BLaER1 (cell line): ENCODE measurements around the gene NACC2.

ENCODE experiments used
- H3K27ac ChIP-seq: shearing (Covaris generic); formaldehyde crosslinking; 2 replicates; pipeline ENCODE4 v1.8.1; 2022
- H3K27me3 ChIP-seq: shearing (Covaris generic); formaldehyde crosslinking; 2 replicates; pipeline ENCODE4 v1.8.1; 2022
- H3K36me3 ChIP-seq: shearing (Covaris generic); formaldehyde crosslinking; 2 replicates; pipeline ENCODE4 v1.8.1; 2022
- H3K4me1 ChIP-seq: shearing (Covaris generic); formaldehyde crosslinking; 2 replicates; pipeline ENCODE4 v1.8.1; 2022
- H3K4me2 ChIP-seq: shearing (Covaris generic); formaldehyde crosslinking; 2 replicates; pipeline ENCODE4 v1.8.1; 2022
- H3K4me3 ChIP-seq: shearing (Covaris generic); formaldehyde crosslinking; 2 replicates; pipeline ENCODE4 v1.8.1; 2022
- H3K9ac ChIP-seq: shearing (Covaris generic); formaldehyde crosslinking; 2 replicates; pipeline ENCODE4 v1.8.1; 2022
- H3K9me3 ChIP-seq: shearing (Covaris generic); formaldehyde crosslinking; 2 replicates; pipeline ENCODE4 v1.8.1; 2022
- H4K20me1 ChIP-seq: shearing (Covaris generic); formaldehyde crosslinking; 2 replicates; pipeline ENCODE4 v1.8.1; 2022
- Cebpa-rat ChIP-seq: shearing (Covaris generic); IDR thresholded peaks from 2 replicates; pipeline ENCODE4 v1.8.1; 2022

The NACC2 gene

DNA sequence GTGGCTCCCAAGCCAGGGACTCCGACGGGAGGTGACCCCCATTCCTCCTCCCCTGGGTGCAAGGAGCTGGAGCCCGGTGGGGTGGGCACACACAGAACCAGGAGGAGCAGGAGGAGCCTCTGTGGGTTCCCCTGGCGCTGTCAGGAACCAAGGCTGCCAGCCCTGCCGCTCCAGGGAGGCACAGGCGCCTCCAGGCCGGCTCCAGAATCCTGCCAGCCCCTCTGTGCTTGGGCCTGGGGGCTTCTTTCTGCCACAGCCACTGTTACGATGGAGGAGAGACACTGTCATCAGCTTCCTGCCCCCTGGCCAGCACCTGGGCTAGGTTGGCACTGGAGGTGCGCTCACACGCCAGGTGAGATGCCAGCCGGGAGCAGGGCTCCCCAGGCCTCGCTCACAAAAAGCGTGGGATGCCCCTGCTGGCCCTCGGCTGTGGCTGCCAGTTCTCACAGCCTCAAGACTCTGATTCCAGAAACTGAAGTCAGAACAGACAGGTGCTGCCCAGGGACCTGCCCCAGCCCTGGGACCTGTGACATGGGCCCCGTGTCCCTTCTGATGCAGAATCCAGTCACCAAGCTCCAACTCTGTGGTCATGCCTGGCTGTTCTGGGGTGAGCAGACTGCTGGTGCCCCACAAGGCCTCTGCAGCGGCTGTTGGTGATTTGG is 96.5 kb downstream of the NACC2 start:
- TF ChIP-seq Cebpa-rat: no peak
- H3K27ac ChIP-seq: 0 out of 2 replicates have a peak overlapping the region, but pooled peaks have one; percentile 41
- no peaks in the 10 kb centered on the region for H4K20me1 ChIP-seq
- H3K9ac ChIP-seq: no peak overlapping the region
- no peaks in the 10 kb centered on the region for H3K36me3 ChIP-seq
- H3K4me3 ChIP-seq: no peak overlapping the region
- H3K4me2 ChIP-seq: no peak overlapping the region
- H3K27me3 ChIP-seq: no peaks in the 10 kb centered on the region
- H3K4me1 ChIP-seq: peaks cover 73% of the 10 kb centered on the region
- H3K9me3 ChIP-seq: no peaks in the 10 kb centered on the region

DNA sequence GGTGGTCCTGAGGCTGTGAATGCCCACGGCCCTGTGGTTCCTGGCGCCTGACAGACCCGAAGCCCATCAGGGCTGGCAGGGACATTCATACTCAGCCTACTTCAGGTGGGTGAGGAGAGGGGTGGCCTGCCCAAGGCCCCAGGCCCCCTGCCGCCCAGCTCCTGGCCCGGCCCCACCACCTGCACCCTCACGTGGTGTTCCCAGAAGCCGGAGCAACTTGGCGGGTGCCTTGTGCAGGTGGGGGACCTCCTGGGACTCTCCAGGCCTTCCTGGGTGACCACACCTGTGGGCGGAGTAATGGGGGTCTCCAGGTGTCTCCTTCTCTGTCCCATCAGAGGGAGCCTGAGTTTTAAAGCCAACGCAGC is 97.1 kb downstream of the NACC2 start:
- H3K4me2 ChIP-seq: peak overlapping the region; percentile 51
- H3K4me1 ChIP-seq: peaks cover 73% of the 10 kb centered on the region
- H3K27ac ChIP-seq: no peak overlapping the region
- H4K20me1 ChIP-seq: no peaks in the 10 kb centered on the region
- H3K4me3 ChIP-seq: no peak overlapping the region
- no peaks in the 10 kb centered on the region for H3K27me3 ChIP-seq
- H3K9me3 ChIP-seq: no peaks in the 10 kb centered on the region
- H3K36me3 ChIP-seq: no peaks in the 10 kb centered on the region
- H3K9ac ChIP-seq: no peak overlapping the region
- TF ChIP-seq Cebpa-rat: no peak

DNA sequence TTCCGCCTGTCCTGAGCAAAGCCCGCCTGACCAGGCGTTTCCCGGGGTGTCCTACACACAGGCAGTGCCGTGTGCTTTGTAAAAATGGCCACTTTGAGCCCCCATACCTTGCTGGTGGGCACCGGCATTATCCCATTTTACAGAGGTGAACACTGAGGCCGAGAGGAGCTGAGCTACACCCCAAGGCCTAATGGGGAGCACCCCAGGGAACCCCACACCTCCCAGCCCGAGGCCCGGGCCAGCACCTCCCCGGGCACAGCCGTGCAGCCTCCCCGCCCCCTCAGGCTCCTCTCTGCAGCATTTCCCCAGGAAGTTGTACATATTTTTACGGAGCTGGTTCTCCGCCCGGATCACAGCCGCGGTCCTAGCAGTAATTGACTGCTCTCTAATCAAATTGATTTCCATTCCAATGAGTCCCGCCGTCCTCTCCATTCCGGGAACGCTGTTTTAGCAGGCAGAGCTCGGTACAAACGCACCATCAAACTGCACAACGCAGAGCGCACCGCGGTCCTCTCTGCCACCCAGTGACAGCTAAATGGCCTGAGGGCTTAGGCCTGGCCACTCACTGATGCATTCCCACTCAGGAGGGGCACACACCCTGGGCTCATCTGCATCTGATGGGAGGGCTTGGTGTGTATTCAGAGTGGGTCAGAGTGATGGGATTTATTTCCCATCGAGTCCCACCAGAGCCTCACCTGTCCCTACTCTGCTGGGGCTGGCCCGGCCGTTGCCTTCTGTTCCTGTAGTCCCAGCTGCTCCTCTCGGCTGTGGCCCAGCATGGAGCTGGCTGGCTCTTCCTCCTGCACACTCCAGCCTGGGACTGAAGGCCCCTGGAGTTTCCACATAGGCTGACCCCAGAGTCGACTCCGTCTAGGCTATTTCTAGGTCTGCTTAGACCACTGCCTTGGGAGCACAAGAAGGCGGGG is 97.7 kb downstream of the NACC2 start:
- Histone ChIP-seq H4K20me1 (no peaks in the 10 kb centered on the region), H3K4me1 (peaks cover 73% of the 10 kb centered on the region), H3K4me2 (peak overlapping the region; percentile 51), H3K36me3 (no peaks in the 10 kb centered on the region), H3K27ac (0 out of 2 replicates have a peak overlapping the region, but pooled peaks have one; percentile 18), H3K9ac (no peak overlapping the region), H3K27me3 (no peaks in the 10 kb centered on the region), H3K4me3 (no peak overlapping the region), H3K9me3 (no peaks in the 10 kb centered on the region)
- no peak for TF ChIP-seq Cebpa-rat

DNA sequence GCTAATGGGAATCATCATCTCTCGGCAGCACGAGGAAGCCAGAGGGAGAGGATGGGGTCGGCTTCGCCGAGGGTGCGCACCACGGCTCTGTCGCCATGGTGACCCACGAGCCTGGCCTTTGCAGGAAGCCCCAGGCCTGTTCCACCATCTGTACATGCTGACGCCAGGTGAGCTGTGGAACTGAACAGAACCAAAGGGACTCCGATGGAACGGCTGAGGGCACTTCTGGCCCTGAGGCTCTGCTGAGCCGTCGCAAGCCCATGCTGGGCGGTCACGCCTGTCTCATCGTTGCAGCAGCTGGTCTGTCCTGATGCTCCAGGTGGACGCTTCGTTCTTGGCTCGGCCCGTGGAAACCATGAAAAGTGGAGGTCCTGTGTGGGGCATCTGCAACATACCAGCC is 99.3 kb downstream of the NACC2 start:
- no peaks in the 10 kb centered on the region for H3K9me3 ChIP-seq
- no peaks in the 10 kb centered on the region for H3K27me3 ChIP-seq
- no peak overlapping the region for H3K27ac ChIP-seq
- no peak overlapping the region for H3K9ac ChIP-seq
- no peaks in the 10 kb centered on the region for H3K36me3 ChIP-seq
- H3K4me2 ChIP-seq: no peak overlapping the region
- H4K20me1 ChIP-seq: no peaks in the 10 kb centered on the region
- H3K4me1 ChIP-seq: peaks cover 73% of the 10 kb centered on the region
- no peak for TF ChIP-seq Cebpa-rat
- no peak overlapping the region for H3K4me3 ChIP-seq

DNA sequence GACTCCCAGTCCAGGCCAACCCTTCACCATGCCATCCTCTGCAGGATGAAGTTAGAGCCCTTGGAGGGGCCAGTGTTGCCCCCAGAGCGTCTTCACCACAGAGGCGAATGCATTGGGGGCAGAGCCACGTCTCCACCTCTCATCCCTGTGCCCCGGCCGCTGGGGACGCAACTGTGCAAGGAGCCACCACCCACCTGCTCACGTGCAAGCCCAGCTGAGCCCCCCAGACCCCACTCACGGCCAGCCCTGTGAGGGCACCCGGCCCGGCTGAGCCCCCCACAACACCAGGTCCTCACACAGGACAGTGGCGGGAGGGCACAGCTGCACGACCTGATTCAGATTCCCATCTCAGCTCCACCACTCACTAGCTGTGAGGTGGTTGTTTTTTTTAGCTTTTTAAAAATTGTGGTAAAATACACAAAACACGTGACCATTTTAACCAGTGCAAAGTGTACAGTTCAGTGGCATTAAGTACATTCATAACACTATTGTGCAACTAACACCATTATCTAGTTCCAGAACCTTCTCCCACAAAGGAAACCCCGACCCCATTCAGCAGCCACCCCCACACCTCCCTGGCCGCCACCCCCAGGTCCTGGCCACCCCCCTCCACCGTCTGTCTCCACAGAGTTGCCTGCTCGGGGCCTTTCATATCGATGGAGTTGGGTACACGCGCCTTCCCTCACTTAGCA is 100.4 kb downstream of the NACC2 start:
- no peak overlapping the region for H3K9ac ChIP-seq
- peak overlapping the region; percentile 98 for H3K4me2 ChIP-seq
- no peaks in the 10 kb centered on the region for H3K27me3 ChIP-seq
- H3K27ac ChIP-seq: peak overlapping the region; percentile 91
- no peaks in the 10 kb centered on the region for H3K36me3 ChIP-seq
- no peaks in the 10 kb centered on the region for H3K9me3 ChIP-seq
- TF ChIP-seq Cebpa-rat: 0 out of 2 replicates have a peak, but pooled peaks have one; percentile 33
- no peak overlapping the region for H3K4me3 ChIP-seq
- H4K20me1 ChIP-seq: no peaks in the 10 kb centered on the region
- peaks cover 81% of the 10 kb centered on the region for H3K4me1 ChIP-seq

DNA sequence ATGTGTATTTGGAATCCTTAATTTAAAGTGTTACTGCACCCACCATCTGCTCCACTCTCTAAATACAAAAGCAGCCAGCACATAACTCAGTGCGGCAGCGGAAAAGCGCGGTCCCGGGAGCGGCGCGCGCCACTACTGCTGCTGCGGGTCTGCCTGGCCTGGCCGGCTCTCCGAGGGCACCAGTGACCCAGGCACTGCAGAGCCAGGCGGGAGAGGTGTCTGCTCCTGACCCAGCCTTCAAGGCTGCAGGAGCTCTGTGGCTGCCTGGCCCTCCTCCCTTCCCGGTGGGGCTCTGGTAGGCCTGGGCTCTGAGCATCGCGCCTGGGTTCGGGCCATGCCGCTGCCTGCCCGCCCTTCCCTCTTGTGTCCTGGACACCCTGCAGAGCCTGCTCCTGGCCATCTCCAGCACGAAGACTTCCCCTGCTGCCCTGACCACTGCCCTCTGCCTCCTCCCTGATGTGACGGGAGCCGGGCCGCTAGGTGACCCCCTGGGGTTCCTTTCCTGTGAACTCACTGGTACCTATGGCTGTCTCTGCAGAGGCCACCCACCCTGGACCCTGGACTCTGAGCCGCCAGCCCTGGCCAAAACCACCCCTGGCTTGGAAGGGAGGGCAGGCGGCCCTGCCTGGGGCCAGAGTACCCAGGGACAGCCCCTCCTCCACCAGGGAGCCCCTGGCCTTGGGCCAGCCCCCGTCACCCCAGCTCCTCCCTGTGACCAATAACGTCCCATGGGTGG is 101.2 kb downstream of the NACC2 start:
- Histone ChIP-seq H3K4me2 (peak overlapping the region; percentile 98), H3K4me1 (peaks cover 88% of the 10 kb centered on the region), H3K27ac (peak overlapping the region; percentile 91), H3K27me3 (no peaks in the 10 kb centered on the region), H4K20me1 (no peaks in the 10 kb centered on the region), H3K4me3 (no peak overlapping the region), H3K9me3 (no peaks in the 10 kb centered on the region), H3K9ac (peak overlapping the region; percentile 83), H3K36me3 (no peaks in the 10 kb centered on the region)
- no peak for TF ChIP-seq Cebpa-rat

DNA sequence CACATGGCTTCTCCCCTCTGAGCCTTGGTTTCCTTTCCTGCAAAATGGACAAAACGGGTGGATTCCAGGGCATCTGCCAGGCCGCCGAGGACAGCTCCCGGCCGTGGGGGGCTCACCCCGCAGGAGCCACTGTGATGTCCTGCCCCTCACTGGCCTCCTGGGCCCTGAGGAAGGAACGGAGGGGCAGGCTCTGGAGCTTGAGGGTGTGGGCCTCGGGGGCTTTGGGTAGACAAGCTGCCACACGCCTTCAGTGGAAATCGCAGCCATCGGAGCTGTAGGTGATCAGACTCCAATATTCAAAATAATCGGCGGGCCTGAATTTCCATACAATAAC is 101.7 kb downstream of the NACC2 start:
- no peaks in the 10 kb centered on the region for H3K9me3 ChIP-seq
- H3K4me3 ChIP-seq: peak overlapping the region; percentile 66; the same call in 1 of the 2 replicates
- H3K4me1 ChIP-seq: peaks cover 88% of the 10 kb centered on the region
- H3K36me3 ChIP-seq: no peaks in the 10 kb centered on the region
- H3K4me2 ChIP-seq: peak overlapping the region; percentile 98
- TF ChIP-seq Cebpa-rat: no peak
- no peaks in the 10 kb centered on the region for H4K20me1 ChIP-seq
- H3K27me3 ChIP-seq: no peaks in the 10 kb centered on the region
- H3K9ac ChIP-seq: peak overlapping the region; percentile 83
- peak overlapping the region; percentile 91 for H3K27ac ChIP-seq

DNA sequence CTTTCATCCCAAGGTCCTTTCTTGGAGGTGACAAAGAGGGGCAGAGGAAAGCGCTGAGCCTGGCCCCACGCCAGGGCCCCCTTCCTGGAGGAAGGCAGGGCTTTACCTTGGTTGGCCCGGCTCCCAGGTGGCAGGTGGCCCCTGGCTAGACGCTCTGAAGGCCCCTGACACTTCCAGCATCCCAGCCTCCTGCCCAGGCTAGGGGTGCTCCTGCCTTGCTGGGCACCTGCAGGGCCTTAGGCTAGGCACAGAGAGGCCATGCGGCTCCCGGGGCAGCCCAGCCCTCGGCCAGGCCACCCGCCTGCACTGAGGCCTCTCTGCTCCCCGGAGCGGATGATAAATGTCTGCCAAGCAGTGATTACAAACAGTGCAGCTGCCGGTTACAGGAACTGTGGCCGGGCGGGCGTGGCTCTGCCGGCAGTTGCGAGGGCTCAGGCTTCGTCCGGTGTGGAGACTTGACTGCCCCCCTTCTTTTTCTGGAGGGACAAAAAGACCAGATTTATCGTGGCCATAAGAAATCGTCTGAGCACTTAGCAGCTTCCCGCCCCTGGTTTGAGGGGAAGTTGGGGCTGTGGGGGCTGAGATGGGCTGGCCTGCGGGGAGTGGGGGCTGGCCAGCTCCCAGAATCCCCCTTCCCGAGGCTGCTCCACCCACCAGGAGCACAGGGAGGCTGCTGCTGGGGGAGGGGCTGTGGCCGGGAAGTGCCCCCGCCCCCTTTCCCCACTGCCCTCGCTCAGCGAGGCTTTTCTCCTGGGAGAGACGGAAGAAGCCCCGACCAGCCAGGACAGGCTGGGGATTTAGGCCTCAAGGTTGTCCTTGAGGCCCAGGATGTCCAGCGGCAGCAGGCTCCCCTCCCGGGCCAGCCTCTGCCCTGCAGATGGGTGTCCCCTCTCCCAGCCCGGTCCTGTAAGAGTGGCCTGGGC is 102.3 kb downstream of the NACC2 start:
- Histone ChIP-seq H3K4me2 (peak overlapping the region; percentile 98), H3K9me3 (no peaks in the 10 kb centered on the region), H3K36me3 (no peaks in the 10 kb centered on the region), H3K4me3 (peak overlapping the region; percentile 66), H3K27ac (peak overlapping the region; percentile 91), H3K27me3 (no peaks in the 10 kb centered on the region), H4K20me1 (no peaks in the 10 kb centered on the region), H3K4me1 (peaks cover 88% of the 10 kb centered on the region), H3K9ac (peak overlapping the region; percentile 83)
- TF ChIP-seq Cebpa-rat: no peak

DNA sequence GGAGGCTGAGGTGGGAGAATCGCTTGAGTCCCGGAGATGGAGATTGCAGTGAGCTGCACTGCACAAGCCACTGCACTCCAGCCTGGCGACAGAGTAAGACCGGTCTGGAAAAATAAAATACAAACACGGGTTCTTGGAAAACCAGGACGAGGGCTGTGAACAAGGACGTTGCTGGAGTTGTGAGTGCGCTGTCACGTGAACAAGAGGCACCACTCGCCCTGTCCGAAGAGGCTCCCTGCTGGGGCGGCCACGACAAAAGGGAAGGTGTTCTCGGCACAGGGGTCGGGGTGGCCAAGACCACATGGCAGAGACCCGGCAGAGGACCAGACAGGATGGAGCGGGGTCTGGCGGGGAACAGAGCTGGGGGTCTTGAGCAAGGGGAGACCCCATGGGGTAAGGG is 103.3 kb downstream of the NACC2 start:
- no peaks in the 10 kb centered on the region for H3K9me3 ChIP-seq
- peak overlapping the region; percentile 83; the same call in 1 of the 2 replicates for H3K9ac ChIP-seq
- peak overlapping the region; percentile 91 for H3K27ac ChIP-seq
- no peak for TF ChIP-seq Cebpa-rat
- no peaks in the 10 kb centered on the region for H3K27me3 ChIP-seq
- H3K4me3 ChIP-seq: peak overlapping the region; percentile 66
- no peaks in the 10 kb centered on the region for H4K20me1 ChIP-seq
- peaks cover 88% of the 10 kb centered on the region for H3K4me1 ChIP-seq
- H3K36me3 ChIP-seq: no peaks in the 10 kb centered on the region
- H3K4me2 ChIP-seq: peak overlapping the region; percentile 98
